ENCODE results near the gene ZNF367. TPM values are rescaled to one million over a fixed set of nuclear protein-coding genes. Genes with fewer than 3 reads are reported as not detected.

Gene ZNF367
- total RNA-seq, 1 experiment from 2014 or later, result 14.0 TPM

- H3K4me2 ChIP-seq (ENCODE audit: low read length), result no peak overlapping the region
- CTCF ChIA-PET, result no interaction called here
- no peaks in the 10 kb centered on the region for H3K27me3 ChIP-seq (ENCODE audit: low read length)
Measured at GRCh38 chr9:96386157-96386556, 32.0 kb downstream of the ZNF367 start.

GRCh38 chr9:96383165-96383942 lies 34.8 kb downstream of the ZNF367 start, which contains the start of gene SLC35D2:
Gene SLC35D2, minus strand, starts transcription at chr9:96383711. Its CDS starts 77 bp downstream, at chr9:96383634.
- Histone ChIP-seq H3K79me2 (ENCODE audit: low read length) (peaks cover 36% of the 10 kb centered on the region), H3K4me2 (ENCODE audit: low read length) (peak within 1 kb of the TSS; percentile 91), H3K9me2 (replicated peaks; ENCODE audit: low read length) (no peaks in the 10 kb centered on the region), H3K36me3 (ENCODE audit: low read depth, low read length) (peaks cover 14% of the 10 kb centered on the region), H3K9me3 (ENCODE audit: low read length) (no peaks in the 10 kb centered on the region), H2AFZ (ENCODE audit: low read length) (peak within 1 kb of the TSS; percentile 89), H3K4me3 (ENCODE audit: low read length) (peak within 1 kb of the TSS; percentile 83), H3K27me3 (ENCODE audit: low read length) (no peaks in the 10 kb centered on the region), H3F3A (ENCODE audit: low read length, unreplicated experiment) (peaks cover 4% of the 10 kb centered on the region), H3K27ac (ENCODE audit: low read length) (no peak within 1 kb of the TSS), H4K20me1 (ENCODE audit: low read length) (no peaks in the 10 kb centered on the region), H3K9ac (ENCODE audit: low read length) (peak within 1 kb of the TSS; percentile 63), H3K4me1 (ENCODE audit: insufficient read depth, low read length) (peaks cover 10% of the 10 kb centered on the region)
- TF ChIP-seq CTCF (conservative IDR thresholded peaks at IDR 0.05; ENCODE audit: low read depth, low read length), result no peak
- TF ChIP-seq EZH2phosphoT487 (IDR thresholded peaks at IDR 0.05; ENCODE audit: borderline replicate concordance, low read length), result no peak
- TF ChIP-seq EZH2 (IDR thresholded peaks at IDR 0.05; ENCODE audit: low read length, unreplicated experiment), result no peak
- intact Hi-C loops (cut with micrococcal nuclease), result loop anchor here (5.0 kb wide), 2 partner anchors 34 to 46 kb away; partner anchors contain the start of gene ZNF367
- CTCF ChIA-PET, result no interaction called here
- DNase-seq, result peak; percentile 58
- no TSS peak for BruUV-seq (replicated peaks)
- ATAC-seq, result peak; percentile 92
- POLR2A ChIA-PET (ENCODE audit: unreplicated experiment), result no interaction called here

More at GRCh38 chr9:96386157-96386556, 32.0 kb downstream of the ZNF367 start:
- no peak overlapping the region for H3K27ac ChIP-seq (ENCODE audit: low read length)
- POLR2A ChIA-PET (ENCODE audit: unreplicated experiment), result no interaction called here
- no peak overlapping the region for H3K9ac ChIP-seq (ENCODE audit: low read length)
- H3K9me2 ChIP-seq (replicated peaks; ENCODE audit: low read length), result no peaks in the 10 kb centered on the region
- DNase-seq (no peak), ATAC-seq (no peak)
- peaks cover 10% of the 10 kb centered on the region for H3K4me1 ChIP-seq (ENCODE audit: insufficient read depth, low read length)
- no peak for TF ChIP-seq CTCF (conservative IDR thresholded peaks at IDR 0.05; ENCODE audit: low read depth, low read length)
- TF ChIP-seq EZH2phosphoT487 (IDR thresholded peaks at IDR 0.05; ENCODE audit: borderline replicate concordance, low read length), result no peak
- no peak for TF ChIP-seq EZH2 (IDR thresholded peaks at IDR 0.05; ENCODE audit: low read length, unreplicated experiment)
- BruUV-seq (replicated peaks), result no TSS peak
- H3K79me2 ChIP-seq (ENCODE audit: low read length), result peaks cover 19% of the 10 kb centered on the region
- no peak overlapping the region for H3K4me3 ChIP-seq (ENCODE audit: low read length)
- H4K20me1 ChIP-seq (ENCODE audit: low read length), result no peaks in the 10 kb centered on the region
- H2AFZ ChIP-seq (ENCODE audit: low read length), result no peak overlapping the region
- no peaks in the 10 kb centered on the region for H3K9me3 ChIP-seq (ENCODE audit: low read length)
- peaks cover 4% of the 10 kb centered on the region for H3F3A ChIP-seq (ENCODE audit: low read length, unreplicated experiment)
- H3K36me3 ChIP-seq (ENCODE audit: low read depth, low read length), result peaks cover 16% of the 10 kb centered on the region
- intact Hi-C loops (cut with micrococcal nuclease), result no loop called here

GRCh38 chr9:96382839-96383164 lies 35.4 kb downstream of the ZNF367 start:
- H3K4me1 ChIP-seq (ENCODE audit: insufficient read depth, low read length), result peaks cover 15% of the 10 kb centered on the region
- H3K27me3 ChIP-seq (ENCODE audit: low read length), result no peaks in the 10 kb centered on the region
- H2AFZ ChIP-seq (ENCODE audit: low read length), result peak overlapping the region; percentile 89
- peak overlapping the region; percentile 91 for H3K4me2 ChIP-seq (ENCODE audit: low read length)
- no peaks in the 10 kb centered on the region for H4K20me1 ChIP-seq (ENCODE audit: low read length)
- H3K79me2 ChIP-seq (ENCODE audit: low read length), result peaks cover 36% of the 10 kb centered on the region
- no peak overlapping the region for H3K27ac ChIP-seq (ENCODE audit: low read length)
- H3K4me3 ChIP-seq (ENCODE audit: low read length), result peak overlapping the region; percentile 83
- intact Hi-C loops (cut with micrococcal nuclease), result loop anchor here (5.0 kb wide), 2 partner anchors 34 to 46 kb away; partner anchors contain the start of gene ZNF367
- CTCF ChIA-PET, result no interaction called here
- H3K9ac ChIP-seq (ENCODE audit: low read length), result peak overlapping the region; percentile 63
- TSS peak; percentile 81 for BruUV-seq (replicated peaks)
- TF ChIP-seq CTCF (conservative IDR thresholded peaks at IDR 0.05; ENCODE audit: low read depth, low read length) (no peak), EZH2 (IDR thresholded peaks at IDR 0.05; ENCODE audit: low read length, unreplicated experiment) (no peak), EZH2phosphoT487 (IDR thresholded peaks at IDR 0.05; ENCODE audit: borderline replicate concordance, low read length) (no peak)
- ATAC-seq (no peak), DNase-seq (no peak)
- H3K9me2 ChIP-seq (replicated peaks; ENCODE audit: low read length), result no peaks in the 10 kb centered on the region
- no peaks in the 10 kb centered on the region for H3K9me3 ChIP-seq (ENCODE audit: low read length)
- peaks cover 12% of the 10 kb centered on the region for H3K36me3 ChIP-seq (ENCODE audit: low read depth, low read length)
- peaks cover 7% of the 10 kb centered on the region for H3F3A ChIP-seq (ENCODE audit: low read length, unreplicated experiment)
- POLR2A ChIA-PET (ENCODE audit: unreplicated experiment), result no interaction called here
